HL-60 (cell line): ENCODE data around the gene APOL3.

Source experiments
- CTCF ChIP-seq: IDR thresholded peaks from one replicate; pipeline ENCODE4 v1.5.1; 2011; ENCODE audit warnings: low read length, control low read depth, inconsistent platforms; ENCODE audit not compliant: insufficient read depth
- GABPA ChIP-seq: IDR thresholded peaks from 2 replicates; pipeline ENCODE4 v1.6.1; 2012; ENCODE audit warnings: low read depth

DNA sequence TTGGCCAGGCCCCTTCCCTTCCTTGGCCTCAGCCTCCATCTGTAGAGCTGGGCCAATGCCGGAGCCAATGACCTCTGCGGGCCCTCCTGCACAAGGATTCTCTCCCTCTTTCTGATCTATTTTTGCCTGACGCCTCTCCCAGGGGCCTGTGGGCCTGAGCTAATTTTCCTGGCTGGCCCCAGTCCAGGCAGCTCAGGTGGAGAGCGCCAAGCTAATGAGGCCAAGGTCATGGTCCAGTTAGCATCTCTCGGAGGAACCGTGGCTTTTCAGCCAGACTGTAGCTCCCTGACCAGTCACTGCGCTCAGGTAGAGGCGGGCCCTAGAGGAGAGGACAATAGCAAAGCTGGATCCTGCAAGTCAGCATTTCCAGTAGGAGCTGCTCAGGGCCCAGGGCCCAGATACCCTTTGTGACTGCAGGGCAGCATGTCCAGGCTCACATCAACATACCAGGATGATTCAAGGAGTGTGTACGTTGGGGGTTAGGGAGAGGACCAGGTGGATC lies 43.5 kb downstream of the APOL3 start:
- no peak for TF ChIP-seq CTCF
- TF ChIP-seq GABPA: no peak
